Stimulated activated CD4-positive, alpha-beta T cell treated with anti-CD3 and anti-CD28 coated beads, Interleukin-1b, Interleukin-23, amount 100 ng/mL, for 1 hour (primary cell): ENCODE data around the gene GCSAML.
"Not testable (repeated sequence)": the region's sequence is repeated elsewhere in the genome, so short reads cannot be mapped to it uniquely, and the experiment has no call there.

Experiments used
- DNase-seq, 2 donors: peaks; one replicate each; pipeline ENCODE4 v3.0.0-alpha.2; 2020; ENCODE audit warnings: low read depth in 2 of 2

GCSAML gene

DNA sequence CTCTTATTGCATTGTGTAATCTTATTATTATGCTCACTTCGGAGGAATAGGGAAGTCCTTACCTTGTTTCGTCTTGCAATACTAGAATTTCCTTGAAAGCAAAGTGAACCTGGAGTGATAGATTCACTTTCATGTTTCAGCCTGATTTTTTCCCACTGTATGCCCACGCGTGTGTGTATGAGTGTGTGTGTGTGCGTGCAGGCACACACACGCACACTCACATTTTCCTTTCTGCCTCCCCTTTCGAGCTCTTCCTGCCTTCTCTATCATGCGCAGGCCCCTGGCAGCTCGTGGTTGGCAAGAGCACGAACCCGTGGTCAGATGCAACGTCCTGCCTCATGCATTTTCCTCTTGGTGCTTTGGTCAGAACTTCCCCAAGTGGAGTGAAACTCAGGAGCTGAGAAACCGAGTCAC is at the start of gene GCSAML:
GCSAML (plus strand) TSS at position 366 of the 414 bp plus-strand sequence. CDS start 58 bp downstream, outside the sequence.
- DNase-seq: no peak

DNA sequence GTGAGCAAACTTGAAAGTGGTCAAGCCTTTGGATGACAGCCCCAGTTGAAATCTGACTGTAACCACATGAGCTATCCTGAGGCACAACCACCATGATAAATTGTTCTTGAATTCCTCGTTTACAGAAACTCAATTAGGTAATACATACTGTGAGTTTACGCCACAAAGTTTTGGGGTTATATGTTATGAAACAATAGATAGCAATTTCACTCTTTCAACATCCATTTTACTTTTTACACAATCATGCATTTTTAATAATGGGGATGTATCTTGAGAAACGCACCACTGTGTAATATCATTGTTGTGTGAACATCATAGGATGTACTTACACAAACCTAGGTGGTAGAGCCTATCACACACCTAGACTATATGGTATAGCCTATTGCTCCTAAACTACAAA is 48.1 kb upstream of the GCSAML start:
- DNase-seq: no peak

DNA sequence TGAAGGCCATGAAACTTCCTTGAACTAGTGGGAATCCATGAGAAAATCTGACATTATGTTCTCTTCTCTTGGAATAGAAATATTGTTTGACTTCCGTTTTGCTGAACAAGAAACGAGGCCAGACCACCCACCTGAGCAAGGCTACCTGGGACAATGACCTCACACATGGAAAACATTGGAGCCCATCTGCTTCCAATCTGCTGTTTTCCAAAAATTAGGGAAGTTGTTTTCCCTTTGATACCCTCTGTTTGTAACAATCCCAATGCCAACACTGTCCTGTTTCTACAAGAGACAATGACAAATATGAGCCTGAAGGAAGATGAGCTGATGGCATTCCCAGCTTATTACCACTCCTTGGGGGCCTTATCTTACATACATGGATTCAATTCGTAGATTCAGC is 42.1 kb upstream of the GCSAML start:
- no peak for DNase-seq

DNA sequence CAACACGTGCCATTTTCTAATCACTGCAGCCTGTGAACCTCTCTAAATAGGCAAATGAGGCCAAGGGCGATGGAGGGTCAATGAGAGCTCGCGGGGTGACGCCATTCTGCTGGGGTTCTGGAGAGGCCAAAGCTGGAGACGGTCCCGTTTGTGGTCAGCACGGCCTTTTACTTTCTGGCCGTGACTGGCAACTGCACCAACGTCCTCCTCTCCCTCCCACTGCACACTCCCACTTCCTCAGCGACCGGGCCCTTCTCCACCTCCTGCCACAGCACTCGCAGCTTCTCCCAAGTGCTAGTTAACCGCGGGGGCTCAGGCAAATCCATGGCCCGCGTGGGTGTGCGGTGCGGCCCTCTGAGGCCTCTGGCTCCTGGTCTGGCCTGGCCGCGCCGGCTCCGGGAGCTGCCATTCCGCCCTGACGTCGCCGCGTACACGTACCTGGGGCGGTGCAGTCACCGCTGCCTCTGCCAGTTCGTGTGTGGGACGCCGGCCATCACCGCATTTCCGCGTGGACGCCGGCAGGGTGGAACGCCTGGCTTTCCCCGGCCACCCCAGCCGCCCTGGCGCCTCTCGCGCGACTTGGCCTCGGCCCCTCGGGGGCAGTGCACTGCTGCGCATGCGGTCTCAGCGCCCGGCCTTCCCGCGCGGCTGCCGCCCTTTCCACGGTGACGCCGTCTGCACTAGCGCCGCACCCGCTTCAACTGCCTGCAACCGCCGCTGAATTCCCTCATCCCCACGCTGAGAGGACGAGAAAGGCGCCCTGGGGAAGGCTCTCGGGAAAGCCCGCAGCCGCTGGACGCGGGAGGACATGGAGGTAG is 30.9 kb upstream of the GCSAML start:
- DNase-seq: no peak

DNA sequence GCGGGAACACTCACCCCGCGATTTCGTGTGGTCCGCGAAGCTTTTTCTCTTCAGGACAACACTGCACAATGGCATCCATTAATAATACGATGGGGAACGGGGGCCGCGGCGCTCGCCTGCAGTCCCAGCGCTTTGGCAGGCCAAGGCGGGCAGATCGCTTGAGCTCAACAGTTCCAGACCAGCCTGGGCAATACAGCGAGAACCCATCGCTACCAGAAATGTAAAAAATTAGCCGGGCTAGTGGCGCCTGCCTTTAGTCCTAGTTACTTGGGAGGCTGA is 30.4 kb upstream of the GCSAML start:
- no peak for DNase-seq

DNA sequence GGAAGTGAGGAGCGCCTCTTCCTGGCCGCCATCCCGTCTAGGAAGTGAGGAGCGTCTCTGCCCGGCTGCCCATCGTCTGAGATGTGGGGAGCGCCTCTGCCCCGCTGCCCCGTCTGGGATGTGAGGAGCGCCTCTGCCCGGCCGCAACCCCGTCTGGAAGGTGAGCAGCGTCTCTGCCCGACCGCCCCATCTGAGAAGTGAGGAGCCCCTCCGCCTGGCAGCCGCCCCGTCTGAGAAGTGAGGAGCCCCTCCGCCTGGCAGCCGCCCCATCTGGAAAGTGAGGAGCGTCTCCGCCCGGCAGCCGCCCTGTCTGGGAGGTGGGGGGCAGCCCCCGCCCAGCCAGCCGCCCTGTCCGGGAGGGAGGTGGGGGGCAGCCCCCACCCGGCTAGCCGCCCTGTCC is 27.0 kb upstream of the GCSAML start:
- DNase-seq: not testable (repeated sequence)

DNA sequence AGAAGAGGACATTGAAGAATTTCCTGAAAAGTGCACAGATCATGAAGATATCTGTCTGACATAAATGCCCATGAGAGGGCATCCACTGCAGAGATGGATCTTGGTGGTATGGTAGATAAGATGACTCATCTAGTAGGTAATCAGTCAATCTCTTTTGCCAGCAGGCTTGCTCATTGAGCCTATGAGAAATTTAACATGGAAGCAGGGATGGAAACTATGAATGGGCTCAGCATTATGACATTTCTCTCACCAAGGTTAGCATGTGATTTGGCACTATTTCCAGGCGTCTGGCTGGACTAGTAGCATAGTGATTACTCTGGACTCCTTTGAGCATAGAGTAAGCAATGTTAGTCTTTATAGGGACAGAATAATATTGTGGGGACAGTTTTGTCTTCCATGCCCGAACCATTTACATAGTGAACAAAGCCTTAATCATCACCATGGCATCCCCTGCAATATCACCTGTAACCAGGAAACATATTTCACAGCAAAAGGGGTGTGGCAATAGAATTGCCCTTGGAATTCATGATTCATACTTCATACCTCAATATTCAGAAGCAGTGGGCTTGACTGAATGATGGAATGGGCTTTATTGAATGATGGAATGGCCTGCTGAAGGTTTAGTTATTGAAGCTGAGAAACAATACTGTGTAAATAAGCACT is 20.0 kb upstream of the GCSAML start:
- no peak for DNase-seq

DNA sequence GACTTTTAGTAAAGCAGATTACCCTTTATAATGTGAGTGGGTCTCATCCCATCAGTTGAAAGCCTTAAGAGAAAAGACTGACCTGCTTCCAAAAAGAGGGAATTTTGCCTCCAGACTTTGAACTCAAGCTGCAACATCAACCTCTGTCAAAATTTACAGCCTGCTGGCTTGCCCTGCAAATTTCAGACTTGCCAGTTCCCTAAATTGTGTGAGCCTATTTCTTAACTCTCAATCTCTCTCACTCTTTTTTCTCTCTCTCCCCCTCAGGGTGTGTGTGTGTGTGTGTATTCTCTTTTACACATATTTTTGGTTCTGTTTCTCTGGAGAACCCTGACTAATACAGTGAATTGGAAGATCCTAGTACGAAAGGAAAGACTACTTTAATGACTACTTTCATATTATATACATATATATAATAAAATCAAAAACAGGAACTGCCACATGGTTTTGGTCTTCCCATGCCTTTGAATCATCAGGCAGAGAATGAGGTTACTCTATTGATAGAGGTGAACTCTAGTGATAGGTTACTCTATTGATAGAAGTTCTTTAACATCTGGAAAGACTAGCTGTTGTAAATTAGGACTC is 19.1 kb upstream of the GCSAML start:
- no peak for DNase-seq

DNA sequence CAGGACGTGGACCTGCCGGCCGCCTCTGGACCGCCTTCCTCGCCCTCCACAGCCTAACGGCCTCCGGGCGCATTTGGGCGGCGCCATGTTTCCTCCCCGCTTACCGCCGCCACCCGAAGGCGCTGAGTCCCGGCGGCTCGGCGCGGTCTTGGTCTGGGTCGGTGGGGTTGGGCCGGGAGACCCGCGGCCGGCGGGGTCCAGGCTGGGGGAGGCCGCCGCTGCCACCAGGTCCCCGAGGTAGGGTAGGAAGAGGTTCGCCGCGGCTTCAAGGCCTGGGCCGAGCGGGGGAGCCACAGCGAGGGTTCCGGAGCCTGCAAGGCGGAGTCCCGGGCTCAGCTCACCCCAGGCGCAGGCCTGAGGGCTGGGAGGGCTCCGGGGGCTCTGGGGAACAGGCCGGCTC is 18.1 kb upstream of the GCSAML start:
- DNase-seq: no peak

DNA sequence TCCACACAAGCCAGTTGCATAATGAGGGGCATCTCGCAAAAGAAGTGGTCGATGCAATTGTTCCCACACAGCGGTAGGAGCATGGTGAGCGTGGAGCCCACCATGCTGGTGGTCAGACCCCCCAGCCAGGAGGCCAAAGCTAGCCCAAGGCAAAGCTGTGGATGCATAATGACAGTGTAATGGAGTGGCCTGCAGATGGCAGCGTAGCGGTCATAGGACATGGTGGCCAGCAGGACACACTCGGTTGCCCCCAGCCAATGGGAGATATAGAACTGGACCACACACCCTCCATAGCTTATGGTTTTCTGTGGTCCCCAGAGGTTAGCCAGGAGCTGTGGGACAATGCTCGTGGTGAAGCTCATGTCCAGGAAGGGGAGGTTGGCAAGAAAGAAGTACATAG is 17.0 kb upstream of the GCSAML start:
- no peak for DNase-seq

DNA sequence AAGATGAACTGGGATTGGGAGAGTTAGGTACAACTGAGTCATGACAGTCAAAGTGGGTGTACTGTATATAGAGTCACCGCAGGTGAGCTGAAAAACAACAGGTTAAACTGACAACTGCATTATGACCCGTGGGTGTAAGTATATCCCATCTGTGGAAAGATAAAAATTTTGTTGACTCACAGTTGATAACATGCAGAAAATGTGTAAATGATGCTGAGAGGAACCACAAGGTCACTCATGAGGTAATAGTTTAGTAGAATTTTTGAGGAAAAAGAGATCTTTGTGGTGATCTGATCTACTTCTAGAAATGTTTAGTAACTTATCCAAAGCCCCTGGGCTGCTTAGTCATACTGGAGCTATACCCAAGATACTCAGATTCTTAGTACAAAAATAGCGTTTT is 13.5 kb upstream of the GCSAML start:
- no peak for DNase-seq

DNA sequence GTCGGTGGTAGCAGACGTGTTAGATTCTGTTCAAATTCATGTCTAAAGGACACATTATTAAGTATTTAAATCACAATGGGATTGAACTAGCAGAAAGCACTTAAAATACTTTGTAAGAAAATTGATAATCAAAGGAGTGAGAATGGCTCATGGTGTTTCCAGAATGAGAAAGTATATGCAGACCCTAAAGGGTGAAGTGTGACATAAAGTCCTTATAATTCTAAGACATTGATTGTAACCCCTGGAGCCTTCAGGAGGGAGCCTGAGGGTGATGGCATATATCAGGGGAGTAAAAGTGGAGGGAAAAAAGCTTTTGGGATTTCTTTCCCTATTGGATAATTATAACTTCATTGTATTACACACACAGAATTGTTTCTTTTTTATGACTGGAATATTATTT is 12.6 kb upstream of the GCSAML start, which contains the start of gene OR2C3:
OR2C3 (minus strand) TSS at position 101 of the 400 bp plus-strand sequence. CDS start 3,929 bp downstream, outside the sequence.
- DNase-seq: no peak

DNA sequence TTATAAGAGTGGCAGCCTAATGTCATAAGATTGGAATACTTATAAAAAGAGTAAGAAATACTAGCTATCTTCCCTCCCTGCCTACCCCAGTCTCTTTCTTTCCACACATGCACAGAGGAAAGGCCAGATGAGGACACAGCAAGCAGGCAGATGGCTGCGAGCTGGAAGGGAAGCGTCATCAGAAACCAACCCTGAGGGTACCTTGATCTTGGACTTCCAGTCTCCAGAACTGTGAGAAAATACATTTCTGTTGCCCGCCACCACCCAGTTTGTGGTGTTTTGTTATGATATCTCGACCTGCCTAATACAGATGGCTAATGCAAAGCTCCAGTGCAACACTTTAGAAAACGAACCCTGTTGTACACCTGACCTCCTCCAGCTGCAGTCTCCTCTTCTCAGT is 10.4 kb upstream of the GCSAML start:
- no peak for DNase-seq

DNA sequence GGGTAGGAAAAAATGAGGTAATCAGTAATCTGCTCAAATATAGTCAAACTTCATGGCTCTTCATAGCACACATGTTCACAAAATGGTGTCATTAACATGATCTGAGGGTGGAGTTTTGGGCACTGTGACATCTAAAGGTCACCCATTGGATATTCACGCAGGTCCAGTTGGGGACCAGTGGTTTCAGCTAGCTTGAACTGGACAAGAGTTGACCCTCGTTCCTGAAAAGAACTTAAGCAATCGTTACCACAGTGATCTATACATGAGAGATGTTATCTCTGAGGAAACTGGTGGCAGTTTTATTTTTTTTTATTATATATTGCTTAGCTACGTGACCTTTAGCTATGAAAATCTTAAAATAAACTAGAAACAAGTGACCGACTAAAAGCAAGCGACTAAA is 9.7 kb upstream of the GCSAML start:
- DNase-seq: no peak

DNA sequence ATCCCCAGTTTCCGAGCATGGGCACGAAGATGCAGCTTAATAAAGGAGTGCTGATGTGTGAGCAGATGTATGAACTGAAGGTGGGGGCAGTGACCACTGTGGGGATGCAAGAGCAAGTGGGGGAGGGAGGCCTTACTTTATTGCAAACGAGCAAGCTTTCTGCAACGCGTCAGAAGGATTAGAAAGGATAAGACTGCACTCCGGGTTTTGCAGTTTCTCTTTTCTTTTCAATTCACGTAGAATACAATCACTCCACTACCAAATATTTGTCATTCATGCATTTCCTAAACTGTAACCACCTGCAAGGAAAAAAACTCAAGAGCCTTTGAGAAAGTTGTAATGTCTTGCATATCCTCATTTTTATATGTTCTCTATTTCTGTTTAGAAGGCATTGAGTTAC is 8.4 kb upstream of the GCSAML start:
- no peak for DNase-seq

DNA sequence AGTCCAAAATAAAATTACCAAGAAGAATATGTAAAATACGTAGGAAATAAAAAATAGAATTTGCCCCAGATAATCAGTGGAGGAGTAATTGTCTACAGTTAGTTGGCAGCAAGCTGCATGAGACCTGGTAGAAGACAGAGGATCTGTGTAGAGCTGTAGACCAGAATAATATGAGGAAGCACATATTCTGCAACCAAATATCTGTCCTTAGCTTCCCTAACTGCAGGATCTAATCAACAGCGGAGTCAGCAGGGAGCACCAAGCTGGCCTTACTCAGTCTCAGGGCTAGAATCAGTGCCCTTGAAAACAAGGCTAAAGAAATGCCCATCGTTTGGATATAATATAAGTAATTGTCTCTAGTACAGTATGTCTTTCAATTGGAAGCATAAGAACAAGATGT is 6.1 kb upstream of the GCSAML start:
- DNase-seq: no peak

DNA sequence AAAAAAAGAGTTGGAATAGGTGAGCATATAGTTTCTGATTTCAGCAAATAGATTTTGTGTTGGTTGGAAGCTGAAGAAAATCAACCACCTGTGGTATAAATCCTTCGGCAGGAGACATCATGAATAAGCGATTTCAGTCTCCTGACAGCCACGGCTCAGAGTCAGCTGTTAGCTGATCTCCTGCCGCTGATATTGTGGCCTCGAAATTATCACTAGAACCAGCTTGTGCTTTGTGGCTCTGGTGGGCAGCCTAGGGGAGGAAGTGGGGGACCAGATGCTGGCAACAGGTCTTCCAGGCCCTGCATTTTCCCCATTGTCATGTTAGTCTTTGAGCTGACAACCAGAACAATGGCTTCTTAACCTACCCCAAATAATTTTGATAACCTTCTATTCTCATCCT is 842 bp upstream of the GCSAML start:
- DNase-seq: no peak

DNA sequence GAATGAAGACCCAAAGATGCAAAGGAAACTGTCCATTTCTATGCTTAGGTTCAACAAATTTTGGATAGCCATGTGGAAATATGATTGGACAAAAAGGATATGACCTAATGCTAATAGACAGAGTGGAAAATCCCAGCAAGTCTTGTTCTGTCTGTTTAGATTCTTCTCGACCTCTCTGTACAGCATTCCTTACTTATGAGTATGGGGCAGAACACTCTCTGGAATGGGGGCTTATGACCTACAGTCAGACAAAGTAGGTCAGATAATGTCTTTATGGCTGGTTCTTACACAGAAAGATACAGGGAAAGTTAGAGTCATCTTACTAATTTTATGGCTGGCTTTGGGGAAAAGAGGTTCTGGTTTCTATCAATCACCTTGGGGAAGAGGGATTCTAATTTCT is 2.8 kb downstream of the GCSAML start:
- no peak for DNase-seq

DNA sequence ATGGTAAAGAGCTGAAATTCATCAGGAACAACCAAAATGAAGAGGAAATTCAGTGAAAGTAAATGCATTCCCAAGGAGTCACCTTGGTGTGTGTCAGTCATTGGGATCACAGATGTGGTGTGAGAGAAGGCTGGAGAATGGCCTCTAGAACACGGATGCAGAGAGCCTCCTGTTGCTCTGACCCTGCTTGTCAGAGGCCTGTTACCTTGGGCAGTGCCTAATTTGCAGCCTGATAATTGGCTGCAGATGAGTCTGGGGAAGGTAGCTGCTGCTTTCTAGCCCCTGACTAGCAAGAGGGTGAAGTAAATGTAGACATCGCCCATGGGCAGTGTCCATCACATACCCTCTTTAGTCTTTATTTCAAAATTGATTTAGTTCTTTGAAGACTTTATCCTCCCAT is 3.3 kb downstream of the GCSAML start:
- no peak for DNase-seq

DNA sequence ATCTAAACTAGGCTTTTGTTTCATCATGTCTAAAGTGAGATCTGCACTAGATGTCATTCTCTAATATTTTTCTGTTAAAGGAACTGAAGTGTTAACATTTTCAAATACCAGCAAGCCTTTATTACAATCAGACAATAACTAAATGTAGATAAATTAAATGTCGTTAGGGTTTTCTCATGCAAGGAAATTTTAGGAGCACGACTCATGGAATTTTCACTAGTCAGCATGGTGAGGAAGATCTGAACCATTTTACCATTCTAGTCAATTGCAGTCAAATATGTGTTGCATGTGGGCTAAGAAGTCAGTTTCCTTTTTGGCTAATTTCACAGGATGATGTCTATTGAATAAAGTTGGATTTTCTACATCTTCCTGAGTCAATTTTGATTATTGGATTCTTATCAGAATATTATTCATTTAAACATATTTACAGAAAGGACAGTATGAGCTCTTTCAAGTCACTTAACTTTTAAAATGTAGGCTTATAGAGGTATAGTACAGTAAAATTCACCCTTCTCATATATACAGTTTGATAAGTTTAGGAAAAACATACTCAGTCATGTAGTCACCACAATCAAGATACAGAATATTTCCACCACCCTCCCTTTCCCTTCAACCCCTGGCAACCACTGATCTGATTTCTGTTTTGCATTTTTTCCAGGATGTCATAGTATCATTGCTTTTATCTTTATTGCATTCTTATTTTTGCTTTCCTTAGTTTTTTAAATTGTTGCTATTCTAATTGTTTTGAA is 9.2 kb downstream of the GCSAML start:
- DNase-seq: no peak

DNA sequence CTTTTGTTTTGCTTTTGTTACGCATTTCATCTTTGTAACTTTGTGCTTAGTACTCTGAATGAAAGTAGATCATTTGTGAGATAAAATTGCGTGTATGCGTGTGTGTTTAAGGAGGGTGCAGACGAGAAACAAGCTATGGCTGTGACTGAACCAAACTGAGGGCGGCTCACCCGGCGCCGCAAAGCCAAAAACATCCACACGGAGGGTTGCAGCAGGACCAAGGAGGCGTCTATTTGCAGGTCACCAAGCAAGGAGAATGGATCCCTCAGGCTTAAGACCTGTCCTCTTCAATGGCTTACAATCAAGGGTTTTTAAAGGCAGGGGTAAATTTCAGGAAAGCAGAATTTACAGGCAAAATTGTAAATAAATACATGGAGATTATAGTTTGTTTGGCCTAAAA is 12.8 kb downstream of the GCSAML start:
- DNase-seq: no peak

DNA sequence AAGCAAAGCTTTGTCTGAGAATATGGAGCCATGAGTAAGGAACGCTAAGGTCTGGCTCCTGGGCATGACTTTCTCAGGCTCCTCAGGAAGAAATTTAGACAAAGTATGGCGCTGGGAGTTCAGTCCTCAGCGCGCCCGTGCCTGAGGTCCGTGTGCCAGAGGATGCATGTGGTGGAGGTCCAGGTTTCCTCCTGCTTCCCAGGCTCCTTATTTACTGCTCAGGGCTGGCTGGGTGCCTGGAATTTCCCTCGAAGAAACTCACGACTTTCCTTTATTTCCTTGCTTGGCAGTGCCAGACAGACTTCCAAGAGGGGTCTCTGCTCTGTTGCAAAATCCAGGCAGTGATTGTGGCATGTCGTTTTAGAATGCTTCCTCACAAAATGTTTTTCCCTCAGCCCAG is 13.3 kb downstream of the GCSAML start:
- no peak for DNase-seq

DNA sequence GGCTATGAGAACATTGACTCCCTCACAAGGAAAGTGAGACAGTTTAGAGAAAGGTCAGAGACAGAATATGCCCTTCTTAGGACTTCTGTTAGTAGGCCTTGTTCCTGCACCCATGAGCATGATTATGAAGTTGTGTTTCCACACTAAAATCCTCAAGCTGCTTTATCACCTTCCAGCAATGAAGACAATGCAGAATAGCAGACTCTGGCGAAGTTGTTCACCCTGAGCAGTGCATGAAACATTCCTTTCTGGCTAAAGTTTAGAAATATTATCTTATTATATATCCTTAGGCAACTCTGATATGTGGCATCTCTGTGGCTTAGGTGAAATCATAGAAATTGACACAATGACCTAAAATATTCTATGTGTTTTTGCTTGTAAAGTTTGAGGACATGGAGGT is 25.3 kb downstream of the GCSAML start:
- DNase-seq: no peak
